HPDE6-E6E7 (cell line): Measurements from ENCODE around the gene RAF1.
"Not testable (repeated sequence)": the region's sequence is repeated elsewhere in the genome, so short reads cannot be mapped to it uniquely, and the experiment has no call there.

Experiments
- DNase-seq: peaks from one replicate; pipeline ENCODE4 v3.0.0; 2011; ENCODE audit warnings: missing footprints; ENCODE audit errors: extremely low spot score

RAF1 gene

GRCh38 chr3:12677616-12678015, 13.7 kb upstream of the RAF1 start:
- no peak for DNase-seq

- DNase-seq = no peak
Measured at GRCh38 chr3:12675115-12675810, 11.3 kb upstream of the RAF1 start.

- not testable (repeated sequence) for DNase-seq
Measured at GRCh38 chr3:12673956-12674736, 10.2 kb upstream of the RAF1 start.

GRCh38 chr3:12671120-12671450, 7.2 kb upstream of the RAF1 start:
- no peak for DNase-seq

GRCh38 chr3:12670365-12671119, 6.6 kb upstream of the RAF1 start:
- DNase-seq = no peak

GRCh38 chr3:12663401-12663935, 449 bp downstream of the RAF1 start:
- no peak for DNase-seq

- DNase-seq = no peak
Measured at GRCh38 chr3:12662593-12663400, 1.1 kb downstream of the RAF1 start.

GRCh38 chr3:12661926-12662592, 1.9 kb downstream of the RAF1 start:
- no peak for DNase-seq

- DNase-seq = not testable (repeated sequence)
Measured at GRCh38 chr3:12661375-12661774, 2.5 kb downstream of the RAF1 start.

GRCh38 chr3:12660196-12660595, 3.7 kb downstream of the RAF1 start:
- DNase-seq = no peak

- no peak for DNase-seq
Measured at GRCh38 chr3:12659316-12660015, 4.5 kb downstream of the RAF1 start.

- DNase-seq = no peak
Measured at GRCh38 chr3:12658593-12659058, 5.3 kb downstream of the RAF1 start.

- DNase-seq = no peak
Measured at GRCh38 chr3:12656850-12657249, 7.1 kb downstream of the RAF1 start.

- DNase-seq = no peak
Measured at GRCh38 chr3:12656193-12656592, 7.7 kb downstream of the RAF1 start.

GRCh38 chr3:12655701-12656100, 8.2 kb downstream of the RAF1 start:
- no peak for DNase-seq

GRCh38 chr3:12653747-12654146, 10.2 kb downstream of the RAF1 start:
- DNase-seq = no peak

GRCh38 chr3:12648384-12648959, 15.4 kb downstream of the RAF1 start:
- no peak for DNase-seq

- DNase-seq = no peak
Measured at GRCh38 chr3:12644331-12644937, 19.5 kb downstream of the RAF1 start.

- DNase-seq = no peak
Measured at GRCh38 chr3:12643724-12644123, 20.2 kb downstream of the RAF1 start.

- no peak for DNase-seq
Measured at GRCh38 chr3:12643010-12643380, 20.9 kb downstream of the RAF1 start.
